Neural cell (in vitro differentiated cells): Measurements from ENCODE around the gene TRAPPC10. TPM values are rescaled to one million over a fixed set of nuclear protein-coding genes. Genes with fewer than 3 reads are reported as not detected.

Experiments used
- H2AFZ ChIP-seq: fragments of 200-600, 300-800 bp; sonication (generic), shearing (Covaris generic); 2 replicates; pipeline ENCODE4 v1.6.0; 2014; ENCODE audit warnings: low read depth, mild to moderate bottlenecking, antibody characterized with exemption, low read length, moderate library complexity
- H3F3A ChIP-seq: fragments of 200-600 bp; shearing (Covaris generic); 2 replicates; pipeline ENCODE4 v1.6.1; 2016; ENCODE audit warnings: mild to moderate bottlenecking, moderate library complexity, mixed read lengths, antibody characterized with exemption, low read length; ENCODE audit not compliant: insufficient read depth, poor library complexity, severe bottlenecking
- H3K27ac ChIP-seq: fragments of 200-600, 300-800 bp; sonication (generic), shearing (Covaris generic); 2 replicates; pipeline ENCODE4 v1.5.1; 2014; ENCODE audit warnings: mild to moderate bottlenecking, low read length, moderate library complexity
- H3K27me3 ChIP-seq: fragments of 300-800, 200-600 bp; sonication (generic), shearing (Covaris generic); 2 replicates; pipeline ENCODE4 v1.6.0; 2014; ENCODE audit warnings: mild to moderate bottlenecking, low read depth, low read length, moderate library complexity; ENCODE audit not compliant: insufficient read depth
- H3K36me3 ChIP-seq: fragments of 300-800, 200-600 bp; sonication (generic), shearing (Covaris generic); 2 replicates; pipeline ENCODE4 v1.5.1; 2014; ENCODE audit warnings: mild to moderate bottlenecking, antibody characterized with exemption, low read length, moderate library complexity; ENCODE audit not compliant: insufficient read depth
- H3K4me2 ChIP-seq: fragments of 300-800, 200-600 bp; sonication (generic), shearing (Covaris generic); 2 replicates; pipeline ENCODE4 v1.6.0; 2014; ENCODE audit warnings: mild to moderate bottlenecking, low read length
- H3K4me3 ChIP-seq: fragments of 300-800, 200-600 bp; sonication (generic), shearing (Covaris generic); 2 replicates; pipeline ENCODE4 v1.5.1; 2014; ENCODE audit warnings: mild to moderate bottlenecking, low read length, moderate library complexity
- H3K79me2 ChIP-seq: fragments of 200-600 bp; shearing (Covaris generic); replicated peaks from 2 replicates; pipeline ENCODE4 v1.6.0; 2014; ENCODE audit warnings: mild to moderate bottlenecking, low read length, moderate library complexity; ENCODE audit not compliant: insufficient read depth
- H3K9ac ChIP-seq: fragments of 300-800, 200-600 bp; sonication (generic), shearing (Covaris generic); 2 replicates; pipeline ENCODE4 v1.6.1; 2016; ENCODE audit warnings: mild to moderate bottlenecking, low read length, mixed read lengths
- H3K9me2 ChIP-seq: fragments of 200-600 bp; shearing (Covaris generic); 2 replicates; pipeline ENCODE4 v1.6.1; 2016; ENCODE audit warnings: mild to moderate bottlenecking, low read length, mixed read lengths; ENCODE audit not compliant: insufficient read depth
- H3K9me3 ChIP-seq: fragments of 200-600, 300-800 bp; sonication (generic), shearing (Covaris generic); 2 replicates; pipeline ENCODE4 v1.6.1; 2016; ENCODE audit warnings: mild to moderate bottlenecking, mixed run types, low read length, moderate library complexity, mixed read lengths
- H4K20me1 ChIP-seq: fragments of 200-600 bp; shearing (Covaris generic); 2 replicates; pipeline ENCODE4 v1.6.1; 2016; ENCODE audit warnings: mild to moderate bottlenecking, mixed run types; ENCODE audit not compliant: insufficient read depth
- CTCF ChIP-seq: fragments of 450-650 bp; IDR thresholded peaks from 2 replicates; pipeline ENCODE4 v1.5.1; 2014; ENCODE audit warnings: antibody characterized with exemption, mild to moderate bottlenecking, moderate library complexity; ENCODE audit not compliant: poor library complexity, severe bottlenecking
- EP300 ChIP-seq: fragments of 450-650 bp; conservative IDR thresholded peaks from 2 replicates; pipeline ENCODE4 v1.6.1; 2014; ENCODE audit warnings: antibody characterized with exemption, mild to moderate bottlenecking, moderate library complexity; ENCODE audit not compliant: poor library complexity, severe bottlenecking
- EZH2 ChIP-seq: fragments of 200-600, 300-800 bp; shearing (Covaris generic), sonication (generic); IDR thresholded peaks from 2 replicates; pipeline ENCODE4 v1.6.1; 2014; ENCODE audit warnings: antibody characterized with exemption, low read length, borderline replicate concordance, mild to moderate bottlenecking; ENCODE audit not compliant: insufficient read depth, poor library complexity, severe bottlenecking
- MXI1 ChIP-seq: fragments of 450-650 bp; conservative IDR thresholded peaks from 2 replicates; pipeline ENCODE4 v1.6.1; 2014; ENCODE audit warnings: antibody characterized with exemption, mild to moderate bottlenecking; ENCODE audit not compliant: poor library complexity, severe bottlenecking
- POLR2AphosphoS5 ChIP-seq: IDR thresholded peaks from 2 replicates; pipeline ENCODE4 v1.6.1; 2012
- RAD21 ChIP-seq: fragments of 450-650 bp; conservative IDR thresholded peaks from 2 replicates; pipeline ENCODE4 v1.6.1; 2014; ENCODE audit warnings: antibody characterized with exemption, mild to moderate bottlenecking, moderate library complexity
- REST ChIP-seq: IDR thresholded peaks from 2 replicates; pipeline ENCODE4 v1.6.1; 2012; ENCODE audit warnings: borderline replicate concordance
- SMC3 ChIP-seq: fragments of 450-650 bp; conservative IDR thresholded peaks from 2 replicates; pipeline ENCODE4 v1.6.1; 2014; ENCODE audit warnings: antibody characterized with exemption, mild to moderate bottlenecking, moderate library complexity; ENCODE audit not compliant: poor library complexity
- TAF1 ChIP-seq: IDR thresholded peaks from 2 replicates; pipeline ENCODE4 v1.6.1; 2012; ENCODE audit warnings: low read depth
- polyA plus RNA-seq: library from polyadenylated mRNA; depleted of rRNA; stranded (reverse); fragments of >200 nt; gene quantifications from 2 replicates; pipeline ENCODE4 v1.2.3, GENCODE V29; 2014

The TRAPPC10 gene
- polyA plus RNA-seq, 1 donor from 2014 or later = 17.8 TPM

- H3K9me3 ChIP-seq = no peaks in the 10 kb centered on the region
- no peak for TF ChIP-seq EZH2
- no peak for TF ChIP-seq RAD21
- TF ChIP-seq REST = no peak
- no peak for TF ChIP-seq CTCF
- TF ChIP-seq SMC3 = no peak
- no peak for TF ChIP-seq EP300
- no peak for TF ChIP-seq POLR2AphosphoS5
- no peak for TF ChIP-seq TAF1
- TF ChIP-seq MXI1 = no peak
- H3K27ac ChIP-seq = no peak overlapping the region
- no peak overlapping the region for H3K4me2 ChIP-seq
- no peak overlapping the region for H3K4me3 ChIP-seq
- no peak overlapping the region for H3K9ac ChIP-seq
- H4K20me1 ChIP-seq = no peaks in the 10 kb centered on the region
- H3K9me2 ChIP-seq = no peaks in the 10 kb centered on the region
- no peaks in the 10 kb centered on the region for H3K36me3 ChIP-seq
- H2AFZ ChIP-seq = no peak overlapping the region
- no peaks in the 10 kb centered on the region for H3F3A ChIP-seq
- H3K27me3 ChIP-seq = no peaks in the 10 kb centered on the region
- H3K79me2 ChIP-seq = no peaks in the 10 kb centered on the region
These were observed 36.0 kb downstream of the TRAPPC10 start for GRCh38 chr21:44047996-44048560.

- Histone ChIP-seq H3K4me2 (no peak overlapping the region), H3K4me3 (no peak overlapping the region), H3K9me3 (no peaks in the 10 kb centered on the region), H3K27me3 (no peaks in the 10 kb centered on the region), H3K79me2 (no peaks in the 10 kb centered on the region), H4K20me1 (no peaks in the 10 kb centered on the region), H3K36me3 (peaks cover 3% of the 10 kb centered on the region), H3K9ac (no peak overlapping the region), H2AFZ (no peak overlapping the region), H3K9me2 (no peaks in the 10 kb centered on the region), H3K27ac (no peak overlapping the region), H3F3A (no peaks in the 10 kb centered on the region)
- TF ChIP-seq CTCF (no peak), TAF1 (no peak), REST (no peak), EP300 (no peak), RAD21 (no peak), SMC3 (no peak), MXI1 (no peak), EZH2 (no peak), POLR2AphosphoS5 (no peak)
These were observed 37.1 kb downstream of the TRAPPC10 start for GRCh38 chr21:44049182-44049581.
